Measurements from ENCODE around the gene SSH3.

- TF ChIP-seq MAX (IDR thresholded peaks at IDR 0.05), result no peak
- TF ChIP-seq CTCF (IDR thresholded peaks at IDR 0.05; ENCODE audit: low read depth, low read length, missing input control), result no peak
- TF ChIP-seq ZBTB33 (IDR thresholded peaks at IDR 0.05), result no peak
- no peak for TF ChIP-seq YY1 (IDR thresholded peaks at IDR 0.05)
- no peak for TF ChIP-seq EGR1 (IDR thresholded peaks at IDR 0.05; ENCODE audit: low read depth in 2 of 2)
- TF ChIP-seq RXRA (IDR thresholded peaks at IDR 0.05), result no peak
- no peak for TF ChIP-seq REST (IDR thresholded peaks at IDR 0.05)
- TF ChIP-seq FOXA1 (IDR thresholded peaks at IDR 0.05), result no peak
Measured at GRCh38 chr11:67290801-67291200, 12.5 kb upstream of the SSH3 start.

Data from liver (tissue), 3 donors.